MM.1S (cell line): ENCODE results near the gene TCL1A.
A peak's percentile ranks its signal among the peaks of the same experiment; 100 is the strongest.

Experiments
- DNase-seq: peaks from one replicate; pipeline ENCODE4 v3.0.0-alpha.2; 2015
- H2AFZ ChIP-seq: fragments of 300-600 bp; sonication (generic); 2 replicates; pipeline ENCODE4 v1.6.0; 2016; ENCODE audit warnings: antibody characterized with exemption, low read length
- H3F3A ChIP-seq: fragments of 300-600 bp; sonication (generic); 2 replicates; pipeline ENCODE4 v1.6.1; 2016; ENCODE audit warnings: mild to moderate bottlenecking, antibody characterized with exemption, low read length, moderate library complexity, mixed read lengths; ENCODE audit not compliant: insufficient read depth
- H3K27ac ChIP-seq: fragments of 300-600 bp; sonication (generic); 2 replicates; pipeline ENCODE4 v1.5.1; 2016; ENCODE audit warnings: mild to moderate bottlenecking, low read length
- H3K27me3 ChIP-seq: fragments of 300-600 bp; sonication (generic); replicated peaks from 2 replicates; pipeline ENCODE4 v1.6.0; 2016; ENCODE audit warnings: low read length; ENCODE audit not compliant: insufficient read depth
- H3K36me3 ChIP-seq: fragments of 300-600 bp; sonication (generic); replicated peaks from 2 replicates; pipeline ENCODE4 v1.6.1; 2016; ENCODE audit warnings: mild to moderate bottlenecking, low read length, mixed read lengths; ENCODE audit not compliant: insufficient read depth
- H3K4me1 ChIP-seq: fragments of 300-600 bp; sonication (generic); 2 replicates; pipeline ENCODE4 v1.6.1; 2016; ENCODE audit warnings: low read length, mixed read lengths
- H3K4me2 ChIP-seq: fragments of 300-600 bp; sonication (generic); 2 replicates; pipeline ENCODE4 v1.6.0; 2016; ENCODE audit warnings: low read depth, low read length
- H3K4me3 ChIP-seq: fragments of 300-600 bp; sonication (generic); 2 replicates; pipeline ENCODE4 v1.5.1; 2016; ENCODE audit warnings: low read length, mixed read lengths
- H3K79me2 ChIP-seq: fragments of 300-600 bp; sonication (generic); 2 replicates; pipeline ENCODE4 v1.6.1; 2016; ENCODE audit warnings: mixed run types, low read length, mixed read lengths
- H3K9ac ChIP-seq: fragments of 300-600 bp; sonication (generic); 2 replicates; pipeline ENCODE4 v1.6.1; 2016; ENCODE audit warnings: low read length, mixed read lengths
- H3K9me2 ChIP-seq: fragments of 300-600 bp; sonication (generic); replicated peaks from 2 replicates; pipeline ENCODE4 v1.6.1; 2016; ENCODE audit warnings: mild to moderate bottlenecking, low read length, mixed read lengths; ENCODE audit not compliant: insufficient read depth
- H3K9me3 ChIP-seq: fragments of 300-600 bp; sonication (generic); replicated peaks from 2 replicates; pipeline ENCODE4 v1.6.1; 2016; ENCODE audit warnings: mild to moderate bottlenecking, low read length, mixed read lengths; ENCODE audit not compliant: insufficient read depth
- H4K20me1 ChIP-seq: fragments of 300-600 bp; sonication (generic); 2 replicates; pipeline ENCODE4 v1.6.1; 2016; ENCODE audit warnings: mild to moderate bottlenecking, low read length, moderate library complexity, mixed read lengths; ENCODE audit not compliant: insufficient read depth
- CTCF ChIP-seq: fragments of 300-600 bp; sonication (generic); IDR thresholded peaks from 2 replicates; pipeline ENCODE4 v1.5.1; 2016; ENCODE audit warnings: antibody characterized with exemption, low read length, mixed read lengths
- EZH2 ChIP-seq: fragments of 300-600 bp; sonication (generic); optimal IDR thresholded peaks from 2 replicates; pipeline ENCODE3; 2017; ENCODE audit warnings: low read depth, mild to moderate bottlenecking, antibody characterized with exemption, low read length, mixed read lengths
- EZH2phosphoT487 ChIP-seq: fragments of 300-600 bp; sonication (generic); IDR thresholded peaks from 2 replicates; pipeline ENCODE4 v1.6.1; 2018; ENCODE audit warnings: antibody characterized with exemption, low read length

Gene TCL1A

GRCh38 chr14:95664546-95664945 is 49.4 kb downstream of the TCL1A start:
- H3K9me3 ChIP-seq, result no peaks in the 10 kb centered on the region
- peaks cover 13% of the 10 kb centered on the region for H3K27me3 ChIP-seq
- H3K4me2 ChIP-seq, result no peak overlapping the region
- no peaks in the 10 kb centered on the region for H3K9me2 ChIP-seq
- no peak overlapping the region for H3K9ac ChIP-seq
- H3K4me3 ChIP-seq, result no peak overlapping the region
- H2AFZ ChIP-seq, result no peak overlapping the region
- TF ChIP-seq CTCF (no peak), EZH2phosphoT487 (no peak), EZH2 (no peak)
- no peaks in the 10 kb centered on the region for H3K79me2 ChIP-seq
- DNase-seq, result no peak
- no peaks in the 10 kb centered on the region for H3K36me3 ChIP-seq
- H3K27ac ChIP-seq, result no peak overlapping the region
- no peaks in the 10 kb centered on the region for H4K20me1 ChIP-seq
- H3F3A ChIP-seq, result peaks cover 25% of the 10 kb centered on the region
- peaks cover 5% of the 10 kb centered on the region; the same call in 1 of the 2 replicates for H3K4me1 ChIP-seq

GRCh38 chr14:95664066-95664465 is 49.9 kb downstream of the TCL1A start:
- H3K4me2 ChIP-seq, result no peak overlapping the region

GRCh38 chr14:95663226-95663797 is 50.6 kb downstream of the TCL1A start:
- TF ChIP-seq EZH2, result no peak
- H2AFZ ChIP-seq, result peak overlapping the region; percentile 58
- DNase-seq, result peak; percentile 59
- no peaks in the 10 kb centered on the region for H4K20me1 ChIP-seq
- peak overlapping the region; percentile 62 for H3K4me3 ChIP-seq
- peaks cover 25% of the 10 kb centered on the region for H3F3A ChIP-seq
- H3K4me1 ChIP-seq, result peaks cover 5% of the 10 kb centered on the region; the same call in 1 of the 2 replicates
- H3K36me3 ChIP-seq, result no peaks in the 10 kb centered on the region
- no peaks in the 10 kb centered on the region for H3K79me2 ChIP-seq
- peak overlapping the region; percentile 89 for H3K4me2 ChIP-seq
- H3K9me3 ChIP-seq, result no peaks in the 10 kb centered on the region
- peaks cover 13% of the 10 kb centered on the region for H3K27me3 ChIP-seq
- H3K27ac ChIP-seq, result peak overlapping the region; percentile 65; the same call in 1 of the 2 replicates
- H3K9ac ChIP-seq, result peak overlapping the region; percentile 46
- H3K9me2 ChIP-seq, result no peaks in the 10 kb centered on the region

More at GRCh38 chr14:95664066-95664465, 49.9 kb downstream of the TCL1A start:
- H2AFZ ChIP-seq, result no peak overlapping the region
- H3K27me3 ChIP-seq, result peaks cover 13% of the 10 kb centered on the region
- no peaks in the 10 kb centered on the region for H3K36me3 ChIP-seq
- no peak overlapping the region for H3K27ac ChIP-seq
- no peaks in the 10 kb centered on the region for H3K9me3 ChIP-seq
- peaks cover 5% of the 10 kb centered on the region; the same call in 1 of the 2 replicates for H3K4me1 ChIP-seq
- H3K4me3 ChIP-seq, result no peak overlapping the region
- TF ChIP-seq EZH2phosphoT487 (no peak), EZH2 (no peak)
- H3K9ac ChIP-seq, result no peak overlapping the region
- peaks cover 25% of the 10 kb centered on the region for H3F3A ChIP-seq
- no peaks in the 10 kb centered on the region for H3K9me2 ChIP-seq
- no peaks in the 10 kb centered on the region for H3K79me2 ChIP-seq
- no peaks in the 10 kb centered on the region for H4K20me1 ChIP-seq
- DNase-seq, result no peak

GRCh38 chr14:95662376-95663186 is 51.3 kb downstream of the TCL1A start:
- Histone ChIP-seq H3K9me2 (no peaks in the 10 kb centered on the region), H2AFZ (peak overlapping the region; percentile 58), H3K27ac (peak overlapping the region; percentile 65; the same call in 1 of the 2 replicates), H3F3A (peaks cover 25% of the 10 kb centered on the region), H4K20me1 (no peaks in the 10 kb centered on the region), H3K27me3 (peaks cover 13% of the 10 kb centered on the region), H3K36me3 (no peaks in the 10 kb centered on the region), H3K4me1 (peaks cover 5% of the 10 kb centered on the region; the same call in 1 of the 2 replicates), H3K79me2 (no peaks in the 10 kb centered on the region), H3K4me2 (peak overlapping the region; percentile 89), H3K9ac (peak overlapping the region; percentile 46), H3K4me3 (peak overlapping the region; percentile 62), H3K9me3 (no peaks in the 10 kb centered on the region)
- TF ChIP-seq CTCF, result no peak
- no peak for TF ChIP-seq EZH2phosphoT487
- TF ChIP-seq EZH2, result no peak
- peak; percentile 63 for DNase-seq
